ENCODE measurements around the gene LACRT.
"Not testable (repeated sequence)": the region's sequence is repeated elsewhere in the genome, so short reads cannot be mapped to it uniquely, and the experiment has no call there.

LACRT gene

DNA sequence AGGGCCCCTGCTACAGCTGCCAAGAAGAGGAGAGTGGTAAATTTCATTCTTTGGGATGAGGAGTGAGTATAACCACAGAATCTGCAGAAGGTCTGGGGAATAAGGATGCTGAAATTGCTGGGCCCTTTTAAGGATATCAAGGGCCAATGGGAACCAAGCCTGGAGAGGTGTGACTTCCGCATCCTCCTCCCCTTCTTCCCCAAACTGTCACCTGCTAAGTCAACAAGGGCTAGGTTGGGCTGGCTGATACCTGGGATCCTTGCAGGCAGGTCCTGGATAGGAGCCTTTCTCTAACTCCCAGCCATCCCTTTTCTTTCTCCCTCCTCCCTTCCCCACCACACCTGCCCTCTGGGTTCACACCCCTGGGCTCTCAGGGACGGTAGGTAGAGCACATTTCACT, at the start of gene LACRT:
Gene LACRT (minus strand): TSS at position 101 of the 400 bp plus-strand sequence. CDS start 54 bp downstream, at position 47.
- no peak for DNase-seq (ENCODE audit: extremely low read depth in 1 of 2, low read depth in 1 of 2)

DNA sequence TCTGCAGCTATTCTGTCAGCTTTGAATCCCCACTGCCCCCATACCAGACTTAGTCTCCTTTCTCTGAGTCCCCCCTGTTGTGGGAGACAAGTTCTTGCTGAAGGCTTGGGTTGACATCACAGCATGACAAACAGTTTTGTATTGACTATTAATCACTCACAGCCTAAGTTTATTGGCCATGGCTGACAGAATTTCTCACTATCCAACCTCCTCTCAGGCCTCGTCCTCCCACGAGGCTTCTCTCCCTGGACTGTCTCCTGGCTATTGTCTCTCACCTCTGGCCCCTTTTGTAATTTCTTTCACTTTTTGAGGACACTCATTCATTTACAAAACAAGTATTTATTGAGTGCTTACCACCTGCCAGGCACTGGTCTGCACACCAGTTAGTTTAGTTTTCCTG, 48.7 kb upstream of the LACRT start:
- DNase-seq (ENCODE audit: extremely low read depth in 1 of 2, low read depth in 1 of 2): no peak

DNA sequence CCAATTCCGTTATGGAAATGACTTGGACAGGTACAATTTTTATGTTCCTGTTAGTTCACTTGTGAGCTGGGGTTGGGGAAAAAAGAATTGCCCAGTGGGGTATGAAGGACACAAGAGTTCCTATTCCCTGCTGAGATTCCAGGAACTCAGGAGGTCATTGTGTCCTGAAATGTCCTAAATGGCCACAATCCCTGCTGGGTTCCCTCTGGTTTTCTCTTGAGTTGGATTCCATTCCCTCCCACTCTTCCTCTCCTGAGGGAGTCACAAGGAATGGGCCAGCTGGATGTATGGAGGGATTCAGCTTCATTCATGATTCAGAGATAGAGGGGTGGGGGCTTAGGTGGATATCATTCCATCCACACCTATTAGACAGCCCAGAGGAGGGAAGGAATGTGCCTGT, 48.0 kb upstream of the LACRT start:
- DNase-seq (ENCODE audit: extremely low read depth in 1 of 2, low read depth in 1 of 2): no peak

- no peak for DNase-seq (ENCODE audit: extremely low read depth in 1 of 2, low read depth in 1 of 2)
Observed at GRCh38 chr12:54680374-54680773, 45.7 kb upstream of the LACRT start.

DNA sequence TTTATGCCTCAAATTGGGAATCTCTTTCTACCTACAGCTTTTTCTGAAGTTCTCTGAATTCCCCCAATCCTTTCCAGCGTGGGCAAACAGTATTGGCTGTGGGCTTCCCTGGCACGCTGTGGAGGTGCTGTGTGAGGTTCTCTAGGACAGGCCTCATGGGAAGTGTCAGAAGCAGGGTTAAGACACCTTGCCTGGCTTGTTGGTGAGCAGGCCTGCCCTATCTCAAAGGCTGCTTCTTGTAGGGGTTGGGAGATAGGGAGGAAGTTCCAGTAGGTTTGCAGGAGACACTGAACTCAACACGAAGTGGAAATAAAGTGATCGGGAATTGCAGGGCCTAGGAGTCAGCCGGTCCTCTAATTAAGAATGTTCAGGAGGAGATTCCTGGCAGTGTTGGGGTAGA, 43.4 kb upstream of the LACRT start:
- DNase-seq (ENCODE audit: extremely low read depth in 1 of 2, low read depth in 1 of 2): no peak

- no peak for DNase-seq (ENCODE audit: extremely low read depth in 1 of 2, low read depth in 1 of 2)
Observed at GRCh38 chr12:54667945-54668344, 33.2 kb upstream of the LACRT start.

- DNase-seq (ENCODE audit: extremely low read depth in 1 of 2, low read depth in 1 of 2): no peak
Observed at GRCh38 chr12:54666008-54666407, 31.3 kb upstream of the LACRT start.

DNA sequence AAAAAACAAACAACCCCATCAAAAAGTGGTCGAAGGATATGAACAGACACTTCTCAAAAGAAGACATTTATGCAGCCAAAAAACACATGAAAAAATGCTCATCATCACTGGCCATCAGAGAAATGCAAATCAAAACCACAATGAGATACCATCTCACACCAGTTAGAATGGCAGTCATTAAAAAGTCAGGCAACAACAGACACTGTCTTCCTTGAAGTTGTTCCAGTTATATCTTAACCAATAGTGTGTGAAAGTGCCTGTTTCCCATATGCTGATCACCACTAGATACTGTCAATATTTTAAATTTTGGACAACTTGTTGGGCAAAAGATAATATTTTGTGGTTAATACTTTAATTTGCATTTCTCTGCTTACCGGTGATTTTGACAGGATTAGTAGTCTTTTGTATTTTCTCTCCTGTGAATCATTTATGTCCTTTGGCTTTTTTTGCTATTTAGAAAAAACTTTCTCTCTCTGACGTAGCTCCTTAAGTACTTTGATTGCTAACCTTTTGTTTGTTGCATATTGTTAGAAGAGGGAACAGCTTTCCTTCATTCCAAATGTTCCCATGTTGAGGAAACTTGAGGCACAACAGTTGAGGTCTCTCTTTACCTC, 30.4 kb upstream of the LACRT start:
- DNase-seq (ENCODE audit: extremely low read depth in 1 of 2, low read depth in 1 of 2): not testable (repeated sequence)

- DNase-seq (ENCODE audit: extremely low read depth in 1 of 2, low read depth in 1 of 2): no peak
Observed at GRCh38 chr12:54663603-54664002, 28.9 kb upstream of the LACRT start.

GRCh38 chr12:54662026-54662425, 27.3 kb upstream of the LACRT start:
- DNase-seq (ENCODE audit: extremely low read depth in 1 of 2, low read depth in 1 of 2): no peak

DNA sequence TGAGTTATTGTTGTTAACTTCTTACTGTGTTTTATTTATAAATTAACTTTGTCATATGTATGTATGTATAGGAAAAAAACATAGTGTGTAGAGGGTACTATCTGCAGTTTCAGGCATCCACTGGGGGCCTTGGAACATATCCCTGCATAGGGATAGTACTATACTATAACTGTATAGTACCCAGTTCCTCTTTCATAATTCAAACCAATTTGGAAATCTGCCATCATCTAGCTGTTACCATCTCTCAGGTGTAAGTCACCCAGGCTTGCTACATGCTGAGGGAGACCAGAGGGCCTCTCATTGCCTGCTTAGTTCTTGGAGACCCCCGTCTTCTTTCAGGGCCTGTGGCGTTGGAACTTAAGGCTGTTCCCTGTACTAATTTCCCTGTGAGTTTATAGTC, 26.4 kb upstream of the LACRT start:
- DNase-seq (ENCODE audit: extremely low read depth in 1 of 2, low read depth in 1 of 2): no peak

- no peak for DNase-seq (ENCODE audit: extremely low read depth in 1 of 2, low read depth in 1 of 2)
Observed at GRCh38 chr12:54660320-54660962, 25.7 kb upstream of the LACRT start.

DNA sequence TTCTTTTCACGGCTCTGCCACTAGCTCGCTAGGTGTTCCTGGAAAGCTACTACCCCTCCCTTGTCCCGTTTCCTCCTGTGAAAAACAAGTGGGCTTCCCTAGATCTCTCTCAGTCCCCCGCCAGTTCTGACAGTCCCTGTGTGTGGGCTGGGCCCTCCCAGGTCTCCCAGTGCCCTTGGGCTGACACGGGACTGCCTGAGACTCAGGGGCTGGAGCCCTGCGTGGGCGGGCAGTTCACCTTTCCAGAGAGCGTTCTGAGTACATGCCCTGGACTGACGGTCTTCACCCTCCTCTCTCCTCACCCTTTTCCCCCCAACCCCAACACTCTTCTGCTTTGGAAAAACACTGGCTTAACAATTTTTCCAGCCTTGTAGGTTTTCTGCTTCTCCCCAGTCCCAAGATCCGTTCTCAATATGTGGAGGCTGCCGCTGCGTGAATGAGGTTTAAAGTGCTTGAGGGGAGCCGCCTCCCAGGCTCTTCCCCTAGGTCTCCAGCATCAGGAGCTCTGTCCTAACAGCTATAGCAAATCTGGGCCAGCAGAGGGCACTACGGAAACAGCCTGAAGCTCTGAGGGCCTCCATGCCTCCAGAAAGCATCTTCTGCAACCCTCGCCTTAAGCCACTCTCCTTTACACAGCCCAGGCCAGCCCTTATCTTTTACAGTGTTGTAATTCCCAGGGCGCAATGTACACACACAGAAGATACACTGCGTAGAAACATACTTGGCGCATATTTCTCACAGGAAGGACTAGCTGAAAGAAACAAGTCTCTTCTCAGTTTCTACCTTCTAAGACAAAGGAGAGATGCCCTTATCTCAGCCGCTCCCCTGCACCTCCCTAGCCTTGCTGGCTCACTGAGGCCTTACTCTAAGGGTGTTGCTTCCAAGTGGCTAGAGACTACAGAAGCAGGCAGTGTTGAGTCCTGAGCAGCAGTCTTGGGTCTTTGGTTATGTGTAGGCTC, 23.9 kb upstream of the LACRT start:
- peak in 1 of 2 donors; percentile 20 for DNase-seq (ENCODE audit: extremely low read depth in 1 of 2, low read depth in 1 of 2)

DNA sequence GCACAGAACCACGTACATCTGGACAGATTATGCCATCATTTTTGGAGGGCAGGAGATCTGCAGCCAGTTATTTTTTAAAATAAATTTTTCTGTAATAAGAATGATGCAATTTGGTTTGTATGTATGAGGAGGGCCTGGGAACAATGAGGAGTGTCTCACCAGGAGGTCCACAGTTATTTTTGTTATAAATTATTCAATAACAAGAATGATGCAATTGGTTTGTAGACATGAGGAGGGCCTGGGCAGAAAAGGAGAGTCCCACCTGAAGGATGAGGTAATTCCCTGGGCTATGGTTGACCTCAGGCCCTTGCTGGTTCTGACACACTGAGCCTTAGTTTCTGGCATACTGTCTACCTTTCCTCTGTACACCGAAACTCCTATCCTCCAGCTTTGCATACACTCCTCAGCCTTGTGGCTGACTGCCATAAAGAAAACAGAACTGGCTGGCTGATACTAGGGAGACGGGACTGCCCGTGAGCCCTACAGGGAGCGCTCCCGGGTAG, 22.5 kb upstream of the LACRT start:
- DNase-seq (ENCODE audit: extremely low read depth in 1 of 2, low read depth in 1 of 2): no peak

- DNase-seq (ENCODE audit: extremely low read depth in 1 of 2, low read depth in 1 of 2): no peak
Observed at GRCh38 chr12:54654926-54655325, 20.2 kb upstream of the LACRT start.

- no peak for DNase-seq (ENCODE audit: extremely low read depth in 1 of 2, low read depth in 1 of 2)
Observed at GRCh38 chr12:54653025-54653424, 18.3 kb upstream of the LACRT start.

DNA sequence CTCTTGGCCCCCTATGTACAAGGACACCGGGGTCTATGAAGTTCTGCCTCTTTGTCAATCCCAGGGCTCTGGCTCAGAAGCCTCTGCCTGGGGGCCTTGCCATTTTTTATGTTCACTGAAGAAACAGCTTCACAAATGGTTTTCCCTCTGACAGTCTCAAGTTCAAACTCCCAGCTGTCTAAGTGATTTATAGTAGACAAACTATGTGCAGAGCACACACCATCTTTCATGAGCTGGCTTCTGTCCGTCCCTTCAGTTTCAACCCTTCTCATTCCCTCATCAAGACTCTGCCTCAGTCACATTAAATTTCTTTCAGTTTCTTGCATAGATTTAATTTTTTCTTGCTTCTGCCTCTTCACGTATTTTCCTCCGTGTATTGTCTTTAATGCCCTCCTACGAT, 16.2 kb upstream of the LACRT start:
- DNase-seq (ENCODE audit: extremely low read depth in 1 of 2, low read depth in 1 of 2): no peak

GRCh38 chr12:54650409-54650808, 15.7 kb upstream of the LACRT start:
- DNase-seq (ENCODE audit: extremely low read depth in 1 of 2, low read depth in 1 of 2): no peak

- DNase-seq (ENCODE audit: extremely low read depth in 1 of 2, low read depth in 1 of 2): no peak
Observed at GRCh38 chr12:54649825-54650224, 15.1 kb upstream of the LACRT start.

DNA sequence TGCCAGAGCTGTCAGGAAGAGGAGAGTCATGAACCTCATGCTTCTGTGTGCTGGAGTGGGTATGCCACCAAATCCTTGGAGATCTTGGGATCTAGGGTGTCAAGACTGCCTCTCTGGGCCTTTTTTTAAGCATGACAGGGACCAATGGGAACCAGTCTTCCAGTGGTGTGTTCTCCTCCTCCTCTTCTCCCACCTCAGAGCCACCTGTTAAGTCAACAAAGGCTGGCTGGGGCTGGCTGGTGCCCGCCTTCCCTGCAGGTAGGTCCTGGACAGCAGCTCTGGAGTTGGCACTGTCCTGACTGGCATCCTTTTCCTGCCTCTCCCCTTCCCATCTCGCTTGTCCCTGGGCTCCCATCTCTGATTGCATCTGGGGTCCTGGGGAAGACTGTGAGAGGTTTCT, 13.6 kb upstream of the LACRT start, which contains the start of gene DCD:
Gene DCD (minus strand): TSS at position 101 of the 400 bp plus-strand sequence. CDS start 62 bp downstream, at position 39.
- no peak for DNase-seq (ENCODE audit: extremely low read depth in 1 of 2, low read depth in 1 of 2)

- no peak for DNase-seq (ENCODE audit: extremely low read depth in 1 of 2, low read depth in 1 of 2)
Observed at GRCh38 chr12:54641554-54641953, 6.9 kb upstream of the LACRT start.
